ACHN (cell line): ENCODE data around the gene GTSF1L.
A peak's percentile ranks its signal among the peaks of the same experiment; 100 is the strongest.
"Not testable (repeated sequence)": the region's sequence is repeated elsewhere in the genome, so short reads cannot be mapped to it uniquely, and the experiment has no call there.

Source experiments
- DNase-seq: peaks from one replicate; pipeline ENCODE4 v3.0.0-alpha.2; 2015
- in situ Hi-C: cut with HindIII; loops from 2 replicates; pipeline ENCODE4 v1.10.0; 2017; ENCODE audit warnings: low sequenced_read_pairs, low pct_ligation_motif_present, low pct_unique_long_range_greater_than_20kb

Gene GTSF1L

GRCh38 chr20:43726811-43727338 is at the start of gene GTSF1L:
Gene GTSF1L, minus strand, starts transcription at chr20:43727002. Its CDS starts 308 bp downstream, at chr20:43726694.
- in situ Hi-C loops: no loop called here
- DNase-seq: no peak

GRCh38 chr20:43774754-43775153 is 48.0 kb upstream of the GTSF1L start:
- in situ Hi-C loops: no loop called here

GRCh38 chr20:43771503-43772190 is 44.8 kb upstream of the GTSF1L start:
- in situ Hi-C loops: no loop called here
- DNase-seq: no peak

More at GRCh38 chr20:43774754-43775153, 48.0 kb upstream of the GTSF1L start:
- DNase-seq: no peak

GRCh38 chr20:43770342-43770741 is 43.5 kb upstream of the GTSF1L start:
- DNase-seq: no peak
- in situ Hi-C loops: no loop called here

- DNase-seq: no peak
- in situ Hi-C loops: no loop called here
These were observed 41.1 kb upstream of the GTSF1L start for GRCh38 chr20:43767686-43768474.

GRCh38 chr20:43766917-43767316 is 40.1 kb upstream of the GTSF1L start:
- no peak for DNase-seq
- in situ Hi-C loops: no loop called here

GRCh38 chr20:43766385-43766784 is 39.6 kb upstream of the GTSF1L start:
- in situ Hi-C loops: no loop called here
- no peak for DNase-seq

GRCh38 chr20:43765916-43766315 is 39.1 kb upstream of the GTSF1L start:
- no peak for DNase-seq
- in situ Hi-C loops: no loop called here

GRCh38 chr20:43762911-43763310 is 36.1 kb upstream of the GTSF1L start:
- in situ Hi-C loops: no loop called here
- no peak for DNase-seq

GRCh38 chr20:43761386-43762340 is 34.9 kb upstream of the GTSF1L start:
- DNase-seq: no peak
- in situ Hi-C loops: no loop called here

- in situ Hi-C loops, DNase-seq: not testable (repeated sequence)
These were observed 31.1 kb upstream of the GTSF1L start for GRCh38 chr20:43757888-43758287.

- in situ Hi-C loops: no loop called here
These were observed 29.0 kb upstream of the GTSF1L start for GRCh38 chr20:43755851-43756250.

GRCh38 chr20:43755390-43755789 is 28.6 kb upstream of the GTSF1L start:
- no peak for DNase-seq
- in situ Hi-C loops: no loop called here

More at GRCh38 chr20:43755851-43756250, 29.0 kb upstream of the GTSF1L start:
- DNase-seq: no peak

GRCh38 chr20:43752561-43753301 is 25.9 kb upstream of the GTSF1L start:
- in situ Hi-C loops: no loop called here
- DNase-seq: peak; percentile 82

GRCh38 chr20:43752051-43752360 is 25.2 kb upstream of the GTSF1L start:
- in situ Hi-C loops: no loop called here
- DNase-seq: no peak

GRCh38 chr20:43751167-43752050 is 24.6 kb upstream of the GTSF1L start:
- in situ Hi-C loops: no loop called here
- DNase-seq: no peak

GRCh38 chr20:43750774-43751166 is 24.0 kb upstream of the GTSF1L start:
- in situ Hi-C loops: no loop called here
- DNase-seq: no peak
